Activated CD4-positive, CD25-positive, alpha-beta regulatory T cell treated with anti-CD3 and anti-CD28 coated beads, Interleukin-2, amount 50 U/mL, for 24 hours (primary cell): Measurements from ENCODE around the gene PRDM11.
A peak's percentile ranks its signal among the peaks of the same experiment; 100 is the strongest.

Source experiments
- ATAC-seq, 2 donors: fragments of 150-1000 bp; cut with Tn5 transposase; one replicate each; pipeline ENCODE4 v1.10.0; 2021; ENCODE audit warnings: mild to moderate bottlenecking in 1 of 2, moderate library complexity in 1 of 2

The PRDM11 gene

DNA sequence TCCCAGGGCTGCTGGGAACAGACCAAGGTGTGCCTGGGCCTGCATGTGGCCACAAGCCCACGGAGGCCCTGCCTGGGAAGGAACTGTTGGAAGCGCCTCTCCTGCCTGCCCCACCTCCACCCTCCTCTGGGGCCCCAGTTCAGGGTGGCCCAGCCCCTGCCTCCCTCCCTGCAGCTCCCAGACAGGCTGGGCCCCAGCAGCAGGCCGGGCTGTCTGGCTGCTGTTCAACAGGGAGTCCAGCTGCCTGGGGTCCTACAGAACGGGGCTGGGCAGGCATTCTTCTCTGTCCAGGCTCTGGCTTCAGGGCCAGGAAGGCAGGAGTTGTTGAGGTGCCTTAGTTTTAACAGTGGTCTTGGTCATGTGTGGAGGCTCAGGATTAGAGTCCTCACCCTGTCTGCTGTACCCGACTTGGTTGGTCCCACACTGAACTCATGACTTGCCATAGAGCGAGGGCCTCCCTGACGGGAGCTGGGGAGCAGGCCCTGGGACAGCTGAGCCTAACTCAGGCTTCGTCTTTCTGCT lies 11.8 kb downstream of the PRDM11 start:
- no peak for ATAC-seq

DNA sequence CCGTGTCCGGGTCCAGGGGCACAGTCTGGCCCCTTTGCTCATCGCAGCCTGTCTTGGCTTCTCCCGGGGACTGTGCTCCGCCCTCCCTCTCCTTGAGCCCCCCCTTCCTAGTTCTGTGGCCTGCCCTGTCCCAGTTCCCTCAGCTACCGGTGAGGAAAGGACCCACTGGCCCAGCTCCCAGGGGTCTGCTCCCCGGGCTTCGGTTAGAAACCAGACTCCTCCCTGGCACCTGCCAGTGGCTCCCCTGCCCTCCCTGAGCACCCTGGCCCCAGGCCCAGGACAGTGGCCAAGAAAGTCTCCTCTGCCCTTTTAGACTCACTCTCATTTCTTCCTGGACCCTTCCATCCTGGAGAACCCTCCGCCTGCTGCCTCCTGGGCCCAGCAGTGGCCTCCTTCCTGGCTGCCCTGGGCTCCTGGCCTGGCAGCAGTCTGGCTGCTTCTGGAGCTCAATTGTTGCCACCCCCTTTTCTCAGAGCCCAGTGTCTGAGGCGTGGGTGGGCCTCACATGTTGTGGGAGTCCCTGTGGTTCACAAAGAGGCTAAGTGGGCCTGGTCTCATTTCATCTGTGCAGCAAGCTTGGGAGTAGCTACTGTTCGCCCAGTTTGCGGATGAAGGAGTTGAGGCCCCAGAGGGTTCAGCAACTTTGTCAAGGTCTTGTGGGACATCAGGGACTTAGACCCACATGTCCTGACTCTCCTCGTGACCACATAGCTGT lies 12.6 kb downstream of the PRDM11 start:
- no peak for ATAC-seq

- ATAC-seq = no peak
Measured at GRCh38 chr11:45159781-45160365, 13.4 kb downstream of the PRDM11 start.

DNA sequence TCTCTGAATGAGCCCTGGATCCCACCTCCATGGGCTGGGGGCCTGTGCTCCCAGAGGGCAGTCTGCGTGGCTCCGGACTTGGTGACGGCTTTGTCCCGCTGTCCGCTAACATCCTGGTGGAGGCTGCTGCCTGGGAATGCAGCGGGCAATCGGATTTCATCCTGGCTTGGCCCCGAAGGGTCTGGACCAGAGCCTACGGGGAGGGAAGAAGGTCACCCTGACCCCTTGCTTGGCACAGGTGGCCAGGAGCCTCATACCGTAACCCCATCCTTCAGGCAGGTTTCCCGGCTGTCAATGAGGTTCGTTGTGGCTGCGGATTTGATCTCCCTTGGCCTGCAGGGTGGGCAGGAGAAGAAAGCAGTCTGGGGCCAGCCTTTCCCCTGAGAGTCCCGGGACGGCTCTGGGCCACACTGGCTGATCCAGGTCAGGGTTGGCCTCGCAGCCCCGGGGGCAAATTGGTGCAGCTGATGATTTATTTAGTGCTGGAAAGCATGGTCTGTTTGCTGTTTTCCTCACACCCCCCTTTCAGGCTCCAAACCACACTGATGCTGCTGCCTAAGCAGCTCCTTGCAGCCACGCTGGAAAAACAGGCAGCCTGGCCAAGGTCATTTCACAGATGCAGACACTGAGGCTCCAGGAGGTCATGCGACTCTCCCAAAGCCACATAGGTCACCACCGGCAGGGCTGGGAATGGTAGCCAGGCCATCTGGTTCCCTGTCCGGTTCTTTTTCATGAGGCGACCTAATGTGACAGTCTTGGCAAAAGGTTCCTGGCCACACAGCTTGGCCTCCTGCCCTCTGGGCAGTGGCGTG lies 15.0 kb downstream of the PRDM11 start:
- no peak for ATAC-seq

DNA sequence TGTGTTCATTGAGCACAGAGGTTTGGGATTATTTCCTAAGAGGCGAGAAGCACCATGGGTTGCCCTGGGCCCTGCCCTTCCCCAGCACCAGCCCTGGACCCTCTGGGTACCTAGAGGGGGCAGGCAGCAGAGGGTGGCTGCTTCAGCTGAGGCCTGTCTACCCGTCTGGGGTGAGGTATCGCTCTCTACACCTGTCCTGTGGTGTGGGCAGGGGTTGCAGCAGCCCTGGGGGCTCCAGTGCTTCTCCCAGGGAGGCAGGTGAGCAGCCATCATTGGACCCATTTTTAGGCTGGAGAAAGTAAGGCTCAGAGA lies 15.6 kb downstream of the PRDM11 start:
- ATAC-seq = no peak

- ATAC-seq = no peak
Measured at GRCh38 chr11:45162916-45163879, 16.8 kb downstream of the PRDM11 start.

GRCh38 chr11:45163956-45164575 lies 17.6 kb downstream of the PRDM11 start:
- ATAC-seq = peak in 1 of 2 donors; percentile 45

GRCh38 chr11:45165386-45165785 lies 18.9 kb downstream of the PRDM11 start:
- ATAC-seq = no peak

- no peak for ATAC-seq
Measured at GRCh38 chr11:45165806-45166603, 19.6 kb downstream of the PRDM11 start.

DNA sequence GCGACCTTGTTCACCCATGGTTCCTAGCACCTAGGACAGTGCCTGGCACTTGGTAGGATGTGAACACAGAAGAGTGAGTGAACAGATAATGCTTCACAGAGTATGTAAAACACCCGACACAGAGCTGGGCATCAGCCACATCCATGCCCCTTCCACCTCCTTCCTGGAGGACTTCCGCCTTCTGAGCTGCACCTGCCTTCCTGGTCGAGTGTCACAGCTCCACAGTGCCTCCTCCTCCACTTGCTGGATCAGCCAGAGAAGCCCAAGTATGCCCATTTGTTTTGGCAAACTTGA lies 20.1 kb downstream of the PRDM11 start:
- no peak for ATAC-seq

DNA sequence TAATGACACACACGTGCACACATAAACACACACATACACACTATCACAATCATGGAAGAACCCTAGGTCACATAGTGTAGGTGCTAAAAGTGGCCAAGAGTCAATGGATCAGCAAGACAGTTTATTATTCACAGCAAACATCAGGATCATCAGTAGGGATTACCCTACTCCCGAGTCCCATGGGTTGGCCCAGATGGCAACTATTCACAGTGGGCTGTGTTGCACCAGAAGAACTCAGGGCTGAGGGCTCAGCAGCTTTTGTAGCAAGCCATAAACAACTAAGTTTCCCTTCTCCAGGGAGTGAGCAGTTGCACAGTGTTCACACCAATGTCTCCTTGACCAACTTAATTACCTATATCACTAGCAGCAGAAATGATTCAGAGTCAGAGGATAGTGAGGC lies 20.8 kb downstream of the PRDM11 start:
- no peak for ATAC-seq

GRCh38 chr11:45168366-45169130 lies 22.1 kb downstream of the PRDM11 start:
- no peak for ATAC-seq

GRCh38 chr11:45169310-45170072 lies 23.1 kb downstream of the PRDM11 start:
- no peak for ATAC-seq

DNA sequence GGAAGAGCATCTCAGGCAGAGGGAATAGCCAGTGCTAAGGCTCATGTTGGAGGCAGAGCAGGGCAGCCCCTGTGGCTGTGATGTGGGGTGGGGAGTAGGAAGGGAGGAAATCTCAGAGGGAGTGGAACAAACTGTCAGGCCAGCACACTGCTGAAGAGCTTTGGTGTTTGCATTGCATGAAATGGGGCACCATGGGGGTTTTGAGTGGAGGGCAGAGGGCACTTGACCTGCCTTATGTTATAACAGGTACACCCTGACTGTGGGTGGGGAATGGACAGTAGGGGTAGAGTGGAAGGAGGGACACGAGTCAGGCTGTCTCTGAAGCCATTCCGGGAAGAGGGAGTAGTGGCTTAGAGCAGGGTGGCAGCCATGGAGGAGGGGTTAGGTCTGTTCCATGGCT lies 24.0 kb downstream of the PRDM11 start:
- no peak for ATAC-seq

DNA sequence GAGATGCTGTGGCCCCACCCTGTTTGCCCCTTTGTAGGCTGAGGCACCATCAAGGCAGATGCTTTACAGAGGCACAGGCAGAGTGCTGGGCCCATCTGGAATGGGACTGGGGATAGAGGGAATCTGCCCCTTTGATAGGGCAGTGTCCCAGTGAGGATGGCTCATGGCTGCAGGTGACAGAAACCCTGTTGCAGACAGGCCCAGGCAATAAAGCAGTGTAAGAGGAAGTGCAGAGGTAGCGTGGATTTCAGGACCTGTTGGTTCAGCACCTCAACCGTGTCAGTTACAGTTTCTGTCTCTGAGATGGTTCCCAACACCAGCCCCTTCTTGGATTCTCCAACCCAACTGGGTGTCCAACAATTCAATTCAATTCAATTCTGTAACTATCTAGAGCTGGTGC lies 25.1 kb downstream of the PRDM11 start:
- no peak for ATAC-seq

DNA sequence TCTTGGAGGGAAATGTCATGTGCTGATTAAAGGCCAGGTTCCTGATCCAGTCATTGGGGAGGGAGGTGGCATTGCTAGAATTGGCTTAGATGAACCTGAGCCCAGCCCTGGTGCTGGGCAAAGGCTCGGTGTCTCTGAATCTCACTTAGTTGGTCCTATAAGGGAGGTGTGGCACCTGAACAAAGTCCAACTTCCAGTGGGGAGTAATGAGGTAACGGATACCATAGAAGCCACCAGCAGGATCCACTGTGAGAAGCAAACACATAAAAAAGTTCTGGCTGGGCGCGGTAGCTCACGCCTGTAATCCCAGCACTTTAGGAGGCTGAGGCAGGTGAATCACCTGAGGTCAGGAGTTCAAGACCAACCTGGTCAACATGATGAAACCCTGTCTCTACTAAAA lies 26.6 kb downstream of the PRDM11 start:
- no peak for ATAC-seq

- ATAC-seq = no peak
Measured at GRCh38 chr11:45174168-45174835, 27.9 kb downstream of the PRDM11 start.

- no peak for ATAC-seq
Measured at GRCh38 chr11:45174963-45175362, 28.5 kb downstream of the PRDM11 start.

- no peak for ATAC-seq
Measured at GRCh38 chr11:45176996-45177395, 30.6 kb downstream of the PRDM11 start.
